Kidney (tissue), 14 donors: ENCODE results near the gene FCHO1. TPM values are rescaled to one million over a fixed set of nuclear protein-coding genes. Genes with fewer than 3 reads are reported as not detected.

Source experiments
- DNase-seq, 5 donors: peaks; one replicate each; pipeline ENCODE4 v3.0.0-alpha.2; 2013 to 2020
- FAIRE-seq: peaks from 2 replicates; lab custom pipeline; 2012; peaks lifted over from hg19 to GRCh38; lab: Jason Lieb, UNC
- H3K27ac ChIP-seq, 2 donors: one replicate each; pipeline ENCODE4 v1.7.0; 2013; ENCODE audit warnings: low read depth in 2 of 2, low read length in 2 of 2, inconsistent platforms in 1 of 2
- H3K27me3 ChIP-seq: one replicate; pipeline ENCODE4 v1.7.1; 2013; ENCODE audit warnings: low read length, inconsistent platforms; ENCODE audit not compliant: control insufficient read depth, insufficient read depth
- H3K36me3 ChIP-seq, 3 donors: one replicate each; pipeline versions ENCODE4 v1.7.0 to v1.7.1; 2013; ENCODE audit warnings: low read length in 3 of 3, control low read depth in 1 of 3, inconsistent platforms in 1 of 3; ENCODE audit not compliant: insufficient read depth in 3 of 3, control insufficient read depth in 2 of 3
- H3K4me1 ChIP-seq, 3 donors: one replicate each; pipeline versions ENCODE4 v1.7.0 to v1.7.1; 2013; ENCODE audit warnings: low read length in 3 of 3, inconsistent platforms in 1 of 3, low read depth in 1 of 3; ENCODE audit not compliant: control insufficient read depth in 2 of 3, insufficient read depth in 2 of 3
- H3K4me3 ChIP-seq, 3 donors: one replicate each; pipeline versions ENCODE4 v1.7.0 to v1.8.1; 2013; ENCODE audit warnings: low read length in 3 of 3, control low read depth in 1 of 3, inconsistent platforms in 1 of 3
- H3K9ac ChIP-seq, 3 donors: one replicate each; pipeline versions ENCODE4 v1.7.0 to v1.7.1; 2013; ENCODE audit warnings: low read length in 3 of 3, control low read depth in 1 of 3, inconsistent platforms in 1 of 3
- H3K9me3 ChIP-seq, 3 donors: one replicate each; pipeline versions ENCODE4 v1.7.0 to v1.7.1; 2013; ENCODE audit warnings: low read length in 3 of 3, control low read depth in 1 of 3, inconsistent platforms in 1 of 3; ENCODE audit not compliant: control insufficient read depth in 2 of 3, insufficient read depth in 1 of 3
- CTCF ChIP-seq: IDR thresholded peaks from 3 replicates; pipeline ENCODE4 v1.5.1; 2012; ENCODE audit warnings: mild to moderate bottlenecking, moderate library complexity, borderline replicate concordance; ENCODE audit not compliant: insufficient read depth; ENCODE audit errors: extremely low read depth
- intact Hi-C: fragments of 100-400 bp; cut with DNase I; formaldehyde crosslinking; loops from one replicate; pipeline ENCODE4 v1.11.1; 2022
- polyA plus RNA-seq: library from polyadenylated mRNA; stranded (reverse); fragments of 350-450 nt; fragmentation: Illumina TruSeq; extraction: RNeasy Lipid Tissue Mini Kit (QIAGEN cat#74804); gene quantifications from one replicate; pipeline ENCODE4 v1.2.3, GENCODE V29; 2014; ENCODE audit warnings: low read depth, low replicate concordance; ENCODE audit not compliant: insufficient read depth
- total RNA-seq: library from RNA; stranded (reverse); fragmentation: NEBNext Ultra II Directional; extraction: Animal tissue kit (Norgen Biotek cat#: 25700); gene quantifications from one replicate; pipeline ENCODE4 v1.2.1, GENCODE V29; 2021
- donor health status: control.
- donor health status: control.
- donor health status: control.
- donor health status: control.
- donor health status: control.
- donor health status: DM: yes; HTN: yes; CAD: no.
- donor health status: Normal renal cell carcinoma (clear cell type).

FCHO1 gene
- total and polyA plus RNA-seq, 2 donors from 2014 or later: 0.52 to 5.9 TPM

GRCh38 chr19:17757125-17757524 is 5.8 kb downstream of the FCHO1 start:
- H3K4me3 ChIP-seq: no peak overlapping the region
- no peak for TF ChIP-seq CTCF
- FAIRE-seq (no peak), DNase-seq (peak in 1 of 5 donors; percentile 80)
- no peaks in the 10 kb centered on the region for H3K4me1 ChIP-seq
- H3K27me3 ChIP-seq: no peaks in the 10 kb centered on the region
- intact Hi-C loops: no loop called here
- H3K27ac ChIP-seq: no peak overlapping the region
- no peak overlapping the region for H3K9ac ChIP-seq
- H3K9me3 ChIP-seq: no peaks in the 10 kb centered on the region
- no peaks in the 10 kb centered on the region for H3K36me3 ChIP-seq

GRCh38 chr19:17758515-17758914 is 7.2 kb downstream of the FCHO1 start:
- intact Hi-C loops: no loop called here
- TF ChIP-seq CTCF: no peak
- Histone ChIP-seq H3K36me3 (no peaks in the 10 kb centered on the region), H3K27ac (no peak overlapping the region), H3K9ac (no peak overlapping the region), H3K9me3 (no peaks in the 10 kb centered on the region), H3K27me3 (no peaks in the 10 kb centered on the region), H3K4me1 (no peaks in the 10 kb centered on the region), H3K4me3 (no peak overlapping the region)
- DNase-seq (no peak), FAIRE-seq (no peak)

GRCh38 chr19:17761148-17761547 is 9.9 kb downstream of the FCHO1 start:
- TF ChIP-seq CTCF: no peak
- Histone ChIP-seq H3K9me3 (no peaks in the 10 kb centered on the region), H3K27me3 (no peaks in the 10 kb centered on the region), H3K27ac (no peak overlapping the region), H3K36me3 (no peaks in the 10 kb centered on the region), H3K4me3 (no peak overlapping the region), H3K9ac (no peak overlapping the region), H3K4me1 (peaks cover 0 to 3% (median 0%) of the 10 kb centered on the region in 3 donors)
- no peak for DNase-seq
- intact Hi-C loops: no loop called here
- FAIRE-seq: no peak
